Keratinocyte (primary cell): ENCODE results near the gene KCTD1. TPM values are rescaled to one million over a fixed set of nuclear protein-coding genes. Genes with fewer than 3 reads are reported as not detected.

Experiments used
- DNase-seq: peaks from one replicate; pipeline ENCODE4 v3.0.0-alpha.2; 2011; ENCODE audit warnings: low read depth, missing footprints, low spot score
- FAIRE-seq: peaks from 2 replicates; lab custom pipeline; 2011; peaks lifted over from hg19 to GRCh38; lab: Jason Lieb, UNC
- H2AFZ ChIP-seq: 2 replicates; pipeline ENCODE4 v1.6.0; 2012; ENCODE audit warnings: low read length, control low read depth, inconsistent platforms; ENCODE audit not compliant: control insufficient read depth
- H3K27ac ChIP-seq: 2 replicates; pipeline ENCODE4 v1.5.1; 2011; ENCODE audit warnings: low read length; ENCODE audit not compliant: control insufficient read depth, insufficient read depth
- H3K27me3 ChIP-seq: 3 replicates; pipeline ENCODE4 v1.6.0; 2011; ENCODE audit warnings: low read length; ENCODE audit not compliant: control insufficient read depth, insufficient read depth; ENCODE audit errors: extremely low read depth
- H3K36me3 ChIP-seq, 2 experiments: 2 replicates in 1 of 2; 3 replicates in 1 of 2; pipeline ENCODE4 v1.5.1; 2011; ENCODE audit warnings: low read length in 2 of 2, mild to moderate bottlenecking in 1 of 2; ENCODE audit not compliant: control insufficient read depth in 2 of 2, insufficient read depth in 2 of 2; ENCODE audit errors: extremely low read depth in 1 of 2
- H3K4me1 ChIP-seq: 3 replicates; pipeline ENCODE4 v1.5.1; 2011; ENCODE audit warnings: low read length; ENCODE audit not compliant: control insufficient read depth, insufficient read depth; ENCODE audit errors: extremely low read depth
- H3K4me2 ChIP-seq: 3 replicates; pipeline ENCODE4 v1.6.0; 2011; ENCODE audit warnings: low read depth, low read length; ENCODE audit not compliant: control insufficient read depth, insufficient read depth; ENCODE audit errors: extremely low read depth
- H3K4me3 ChIP-seq, 3 experiments: fragments of 200-600 bp in 1 of 3; sonication (generic) in 1 of 3; 2 replicates in 2 of 3; 3 replicates in 1 of 3; pipeline ENCODE4 v1.5.1; 2011 to 2016; ENCODE audit warnings: low read length in 3 of 3, mild to moderate bottlenecking in 3 of 3, control low read depth in 2 of 3, inconsistent platforms in 1 of 3, low read depth in 1 of 3, mixed read lengths in 1 of 3, mixed run types in 1 of 3, moderate library complexity in 1 of 3; ENCODE audit not compliant: control insufficient read depth in 2 of 3, insufficient read depth in 2 of 3; ENCODE audit errors: extremely low read depth in 1 of 3
- H3K79me2 ChIP-seq: 2 replicates; pipeline ENCODE4 v1.6.0; 2012; ENCODE audit warnings: low read length; ENCODE audit not compliant: control insufficient read depth, insufficient read depth
- H3K9ac ChIP-seq: 3 replicates; pipeline ENCODE4 v1.6.0; 2011; ENCODE audit warnings: low read length; ENCODE audit not compliant: control insufficient read depth, insufficient read depth; ENCODE audit errors: extremely low read depth
- H3K9me1 ChIP-seq: 3 replicates; pipeline ENCODE4 v1.6.0; 2011; ENCODE audit warnings: low read length; ENCODE audit not compliant: control insufficient read depth, insufficient read depth; ENCODE audit errors: extremely low read depth
- H3K9me3 ChIP-seq: 2 replicates; pipeline ENCODE4 v1.5.1; 2012; ENCODE audit warnings: low read depth, low read length; ENCODE audit not compliant: control insufficient read depth
- H4K20me1 ChIP-seq: 3 replicates; pipeline ENCODE4 v1.6.0; 2011; ENCODE audit warnings: low read length; ENCODE audit not compliant: control insufficient read depth, insufficient read depth; ENCODE audit errors: extremely low read depth
- CTCF ChIP-seq, 3 experiments: IDR thresholded peaks in 1 of 3; conservative IDR thresholded peaks in 1 of 3; optimal IDR thresholded peaks in 1 of 3; 2 replicates in 2 of 3; 3 replicates in 1 of 3; pipeline versions ENCODE3 to v1.5.1; 2011; ENCODE audit warnings: low read length in 3 of 3, mild to moderate bottlenecking in 3 of 3, moderate library complexity in 2 of 3, control low read depth in 1 of 3, inconsistent platforms in 1 of 3; ENCODE audit not compliant: insufficient read depth in 2 of 3; ENCODE audit errors: extremely low read depth in 1 of 3
- EZH2 ChIP-seq: IDR thresholded peaks from one replicate; pipeline ENCODE4 v1.6.1; 2012; ENCODE audit warnings: inconsistent platforms, mild to moderate bottlenecking, low read length, moderate library complexity
- dilution Hi-C: fragments of 300-500 bp; cut with MboI; formaldehyde crosslinking; loops from one replicate; pipeline ENCODE4 v1.7.0; 2020; ENCODE audit warnings: low sequenced_read_pairs; ENCODE audit not compliant: extremely low pct_ligation_motif_present
- polyA plus RNA-seq, 5 experiments: library from polyadenylated mRNA; depleted of rRNA in 3 of 5; stranded (reverse) in 3 of 5; stranded (forward) in 1 of 5; unstranded in 1 of 5; fragments of >200 nt; gene quantifications; 1 replicate in 1 of 5; 2 replicates in 3 of 5; 3 replicates in 1 of 5; pipeline versions ENCODE4 v1.2.1 to v1.2.3, GENCODE V29; 2011 to 2012; ENCODE audit warnings: missing spikeins in 2 of 5, low read depth in 1 of 5, low replicate concordance in 1 of 5

KCTD1 gene
- polyA plus RNA-seq, 1 donor (not counting 4 experiments of a cell fraction or from before 2014, with no cell fraction given) = 32.1 TPM

- no peaks in the 10 kb centered on the region for H3K36me3 ChIP-seq
- H3K4me1 ChIP-seq = peaks cover 4% of the 10 kb centered on the region
- dilution Hi-C loops = no loop called here
- H3K4me3 ChIP-seq = no peak overlapping the region
- FAIRE-seq = no peak
- H3K79me2 ChIP-seq = peaks cover 28% of the 10 kb centered on the region
- no peaks in the 10 kb centered on the region for H3K27me3 ChIP-seq
- H4K20me1 ChIP-seq = no peaks in the 10 kb centered on the region
- TF ChIP-seq CTCF (optimal IDR thresholded peaks at IDR 0.05 in 1 of 3, IDR thresholded peaks at IDR 0.05 in 1 of 3, conservative IDR thresholded peaks at IDR 0.05 in 1 of 3; ENCODE audit: extremely low read depth in 1 of 3, insufficient read depth in 2 of 3, low read length in 3 of 3) (no peak), EZH2 (no peak)
- H3K4me2 ChIP-seq = no peak overlapping the region
- H2AFZ ChIP-seq = no peak overlapping the region
- no peak overlapping the region for H3K27ac ChIP-seq
- no peak overlapping the region for H3K9ac ChIP-seq
- H3K9me3 ChIP-seq = no peaks in the 10 kb centered on the region
- DNase-seq = no peak
- H3K9me1 ChIP-seq = no peaks in the 10 kb centered on the region
These were observed 38.0 kb downstream of the KCTD1 start for GRCh38 chr18:26510337-26510736.

GRCh38 chr18:26506012-26506411, 42.3 kb downstream of the KCTD1 start:
- peaks cover 12% of the 10 kb centered on the region for H3K4me1 ChIP-seq
- FAIRE-seq = no peak
- no peak for DNase-seq
- no peak overlapping the region for H2AFZ ChIP-seq
- peaks cover 0 to 2% of the 10 kb centered on the region in 2 experiments for H3K36me3 ChIP-seq
- no peak overlapping the region for H3K4me3 ChIP-seq
- dilution Hi-C loops = no loop called here
- H3K79me2 ChIP-seq = peaks cover 25% of the 10 kb centered on the region
- H3K9me1 ChIP-seq = peaks cover 2% of the 10 kb centered on the region
- H3K9me3 ChIP-seq = no peaks in the 10 kb centered on the region
- no peak overlapping the region for H3K9ac ChIP-seq
- H4K20me1 ChIP-seq = no peaks in the 10 kb centered on the region
- H3K27ac ChIP-seq = no peak overlapping the region
- no peaks in the 10 kb centered on the region for H3K27me3 ChIP-seq
- no peak for TF ChIP-seq CTCF (optimal IDR thresholded peaks at IDR 0.05 in 1 of 3, IDR thresholded peaks at IDR 0.05 in 1 of 3, conservative IDR thresholded peaks at IDR 0.05 in 1 of 3; ENCODE audit: extremely low read depth in 1 of 3, insufficient read depth in 2 of 3, low read length in 3 of 3)
- TF ChIP-seq EZH2 = no peak
- no peak overlapping the region for H3K4me2 ChIP-seq
